HUES48 (cell line): ENCODE measurements around the gene LRRC71.

Source experiments
- H3K27ac ChIP-seq: one replicate; pipeline ENCODE4 v1.7.0; 2013; ENCODE audit warnings: low read depth, low read length, inconsistent platforms
- H3K27me3 ChIP-seq: 2 replicates; pipeline ENCODE4 v1.6.1; 2013; ENCODE audit warnings: mild to moderate bottlenecking, low read length; ENCODE audit not compliant: control insufficient read depth, insufficient read depth
- H3K36me3 ChIP-seq: 2 replicates; pipeline ENCODE4 v1.6.1; 2013; ENCODE audit warnings: low read length; ENCODE audit not compliant: control insufficient read depth, insufficient read depth
- H3K4me1 ChIP-seq: 2 replicates; pipeline ENCODE4 v1.6.1; 2013; ENCODE audit warnings: mild to moderate bottlenecking, low read length; ENCODE audit not compliant: control insufficient read depth, insufficient read depth
- H3K4me3 ChIP-seq: 2 replicates; pipeline ENCODE4 v1.5.1; 2013; ENCODE audit warnings: mild to moderate bottlenecking, low read depth, low read length
- H3K9ac ChIP-seq: 2 replicates; pipeline ENCODE4 v1.6.1; 2013; ENCODE audit warnings: mild to moderate bottlenecking, low read depth, low read length, moderate library complexity
- H3K9me3 ChIP-seq: 2 replicates; pipeline ENCODE4 v1.6.1; 2013; ENCODE audit warnings: low read length; ENCODE audit not compliant: control insufficient read depth, insufficient read depth

LRRC71 gene

GRCh38 chr1:156939786-156940334 is 19.4 kb downstream of the LRRC71 start:
- Histone ChIP-seq H3K4me1 (no peaks in the 10 kb centered on the region), H3K4me3 (no peak overlapping the region), H3K9me3 (no peaks in the 10 kb centered on the region), H3K36me3 (peaks cover 94% of the 10 kb centered on the region), H3K27me3 (no peaks in the 10 kb centered on the region), H3K27ac (no peak overlapping the region), H3K9ac (no peak overlapping the region)

- Histone ChIP-seq H3K36me3 (peaks cover 97% of the 10 kb centered on the region), H3K9ac (no peak overlapping the region), H3K4me1 (no peaks in the 10 kb centered on the region), H3K4me3 (no peak overlapping the region), H3K9me3 (no peaks in the 10 kb centered on the region), H3K27ac (no peak overlapping the region), H3K27me3 (no peaks in the 10 kb centered on the region)
These were observed 21.2 kb downstream of the LRRC71 start for GRCh38 chr1:156941675-156942074.

- Histone ChIP-seq H3K4me3 (no peak overlapping the region), H3K4me1 (no peaks in the 10 kb centered on the region), H3K36me3 (peaks cover 97% of the 10 kb centered on the region), H3K27ac (no peak overlapping the region), H3K9ac (no peak overlapping the region), H3K27me3 (no peaks in the 10 kb centered on the region), H3K9me3 (no peaks in the 10 kb centered on the region)
These were observed 21.7 kb downstream of the LRRC71 start for GRCh38 chr1:156942176-156942575.

- H3K9me3 ChIP-seq = no peaks in the 10 kb centered on the region
- H3K4me1 ChIP-seq = no peaks in the 10 kb centered on the region
- no peak overlapping the region for H3K27ac ChIP-seq
- no peaks in the 10 kb centered on the region for H3K27me3 ChIP-seq
- H3K4me3 ChIP-seq = no peak overlapping the region
- no peak overlapping the region for H3K9ac ChIP-seq
- H3K36me3 ChIP-seq = peaks cover 97% of the 10 kb centered on the region
These were observed 22.1 kb downstream of the LRRC71 start for GRCh38 chr1:156942576-156942975.

GRCh38 chr1:156943756-156944155 is 23.3 kb downstream of the LRRC71 start:
- Histone ChIP-seq H3K4me1 (no peaks in the 10 kb centered on the region), H3K27me3 (no peaks in the 10 kb centered on the region), H3K9ac (no peak overlapping the region), H3K27ac (no peak overlapping the region), H3K36me3 (peaks cover 97% of the 10 kb centered on the region), H3K9me3 (no peaks in the 10 kb centered on the region), H3K4me3 (no peak overlapping the region)

GRCh38 chr1:156944268-156944667 is 23.8 kb downstream of the LRRC71 start:
- Histone ChIP-seq H3K9ac (no peak overlapping the region), H3K9me3 (no peaks in the 10 kb centered on the region), H3K36me3 (peaks cover 97% of the 10 kb centered on the region), H3K27ac (no peak overlapping the region), H3K27me3 (no peaks in the 10 kb centered on the region), H3K4me1 (no peaks in the 10 kb centered on the region), H3K4me3 (no peak overlapping the region)

GRCh38 chr1:156944848-156945247 is 24.4 kb downstream of the LRRC71 start:
- Histone ChIP-seq H3K27ac (no peak overlapping the region), H3K9ac (no peak overlapping the region), H3K9me3 (no peaks in the 10 kb centered on the region), H3K36me3 (peaks cover 97% of the 10 kb centered on the region), H3K4me3 (no peak overlapping the region), H3K27me3 (no peaks in the 10 kb centered on the region), H3K4me1 (no peaks in the 10 kb centered on the region)

GRCh38 chr1:156945881-156946661 is 25.6 kb downstream of the LRRC71 start:
- H3K4me3 ChIP-seq = no peak overlapping the region
- no peak overlapping the region for H3K9ac ChIP-seq
- no peaks in the 10 kb centered on the region for H3K27me3 ChIP-seq
- no peaks in the 10 kb centered on the region for H3K9me3 ChIP-seq
- peaks cover 96% of the 10 kb centered on the region for H3K36me3 ChIP-seq
- H3K4me1 ChIP-seq = no peaks in the 10 kb centered on the region
- H3K27ac ChIP-seq = no peak overlapping the region

- H3K9me3 ChIP-seq = no peaks in the 10 kb centered on the region
- H3K9ac ChIP-seq = no peak overlapping the region
- H3K27ac ChIP-seq = no peak overlapping the region
- H3K4me3 ChIP-seq = no peak overlapping the region
- H3K27me3 ChIP-seq = no peaks in the 10 kb centered on the region
- H3K4me1 ChIP-seq = no peaks in the 10 kb centered on the region
- H3K36me3 ChIP-seq = peaks cover 96% of the 10 kb centered on the region
These were observed 26.7 kb downstream of the LRRC71 start for GRCh38 chr1:156947127-156947526.

- Histone ChIP-seq H3K27me3 (no peaks in the 10 kb centered on the region), H3K9me3 (no peaks in the 10 kb centered on the region), H3K4me1 (no peaks in the 10 kb centered on the region), H3K9ac (no peak overlapping the region), H3K36me3 (peaks cover 97% of the 10 kb centered on the region), H3K27ac (no peak overlapping the region), H3K4me3 (no peak overlapping the region)
These were observed 27.5 kb downstream of the LRRC71 start for GRCh38 chr1:156947818-156948525.

- peaks cover 94% of the 10 kb centered on the region for H3K36me3 ChIP-seq
- H3K9me3 ChIP-seq = no peaks in the 10 kb centered on the region
- H3K4me1 ChIP-seq = no peaks in the 10 kb centered on the region
These were observed 28.3 kb downstream of the LRRC71 start for GRCh38 chr1:156948708-156949107.

More at GRCh38 chr1:156948708-156949107, 28.3 kb downstream of the LRRC71 start:
- no peak overlapping the region for H3K9ac ChIP-seq
- H3K4me3 ChIP-seq = no peak overlapping the region
- no peaks in the 10 kb centered on the region for H3K27me3 ChIP-seq
- no peak overlapping the region for H3K27ac ChIP-seq
